ENCODE results near the gene LRRC47. TPM values are rescaled to one million over a fixed set of nuclear protein-coding genes. Genes with fewer than 3 reads are reported as not detected.
A peak's percentile ranks its signal among the peaks of the same experiment; 100 is the strongest.

The LRRC47 gene
- total RNA-seq (2021; fragmentation: NEBNext Ultra II Directional; extraction: Animal tissue kit (Norgen Biotek cat#: 25700)) (82.4 and 82.5 TPM in 2 replicates), polyA plus RNA-seq (2011; rRNA removed) (38.3 and 47.1 TPM in 2 replicates), polyA minus RNA-seq (2011; rRNA and poly(A)+ RNA removed) (15.4 and 15.8 TPM in 2 replicates)
- 43.1 TPM for polyA plus RNA-seq (2011; cell fraction: cytosol; rRNA removed)
- 36.4 TPM for polyA plus RNA-seq (2011; cell fraction: nucleus; rRNA removed)
- polyA plus RNA-seq (2012, experiment 1 of 2): 46.2 to 49.1 TPM (median 47.6 TPM) in 4 replicates
- 29.4 TPM for polyA plus RNA-seq (2012, experiment 2 of 2)
- polyA plus RNA-seq (2013, experiment 1 of 2): 33.3 TPM
- 31.7 TPM for polyA plus RNA-seq (2013, experiment 2 of 2)
- polyA minus RNA-seq (2011; cell fraction: cytosol; rRNA and poly(A)+ RNA removed): 27.0 TPM
- 21.5 TPM for polyA minus RNA-seq (2011; cell fraction: nucleus; rRNA and poly(A)+ RNA removed)
- long read RNA-seq, experiment 1, full-length matches to known transcripts: 5 of 59 reads
- long read RNA-seq, experiment 1, partial matches to known transcripts: 34 of 59 reads
- long read RNA-seq, experiment 1, other reads (novel, unspliced or antisense): 20 of 59 reads
- long read RNA-seq, experiment 2, partial matches to known transcripts: 5 of 10 reads
- long read RNA-seq, experiment 2, other reads (novel, unspliced or antisense): 4 of 10 reads

- H3K23ac ChIP-seq (ENCODE audit: insufficient read length): no peak within 1 kb of the TSS
- peak within 1 kb of the TSS; percentile 47; the same call in 1 of the 2 replicates for H3K27ac ChIP-seq (ENCODE audit: low read depth, low read length)
- H4K5ac ChIP-seq (ENCODE audit: insufficient read length, low read depth, low read length): peak within 1 kb of the TSS; percentile 85
- peak within 1 kb of the TSS; percentile 76 to 96 for H3K4me2 ChIP-seq (ENCODE audit: insufficient read depth in 1 of 2, low read depth in 2 of 2, low read length in 2 of 2)
- peaks cover 6 to 19% (median 12%) of the 10 kb centered on the region in 4 experiments for H3K4me1 ChIP-seq (replicated peaks in 1 of 4; ENCODE audit: control insufficient read depth in 3 of 4, insufficient read depth in 4 of 4, low read length in 3 of 4)
- H3K27me3 ChIP-seq (replicated peaks in 1 of 4; ENCODE audit: control insufficient read depth in 3 of 4, extremely low read depth in 1 of 4, insufficient read depth in 3 of 4, low read length in 3 of 4): no peaks in the 10 kb centered on the region; a peak in 2 of 7 replicates
- H4K20me1 ChIP-seq (replicated peaks in 1 of 2; ENCODE audit: control insufficient read depth in 1 of 2, insufficient read depth in 2 of 2, low read length in 2 of 2): peaks cover 0 to 5% of the 10 kb centered on the region in 2 experiments
- H2AFZ ChIP-seq (ENCODE audit: low read length): peak within 1 kb of the TSS; percentile 74
- H2BK5ac ChIP-seq (ENCODE audit: low read depth, low read length): peak within 1 kb of the TSS; percentile 89
- no peak within 1 kb of the TSS for H3K14ac ChIP-seq (ENCODE audit: insufficient read length)
- peaks cover 8 to 32% of the 10 kb centered on the region in 2 experiments for H3K79me2 ChIP-seq (ENCODE audit: control insufficient read depth in 1 of 2, insufficient read depth in 2 of 2, low read length in 2 of 2)
- FAIRE-seq: no peak
- 4% methylated on average over 56 of the region's 60 CpGs; no CpG with 5 or more reads in 1 of the 2 experiments for WGBS, 2 experiments (ENCODE audit: extremely low coverage in 1 of 2, insufficient coverage in 1 of 2, insufficient read length in 1 of 2, insufficient replicate concordance in 2 of 2, low coverage in 1 of 2, low lambda C conversion rate in 2 of 2, missing lambda C conversion rate in 1 of 2)
- H3K36me3 ChIP-seq (ENCODE audit: control insufficient read depth in 2 of 4, insufficient read depth in 4 of 4, low read length in 3 of 4): no peaks in the 10 kb centered on the region
- DNase-seq (ENCODE audit: low read depth in 1 of 2, low spot score in 2 of 2): peak; percentile 59 to 92
- ChIA-PET POLR2A (ENCODE audit: partially characterized antibody) (interaction anchor here (0.7 to 4.8 kb wide), 8 partner anchors 10 to 1684 kb away, joined by 3 to 29 read pairs (median 5); partner anchors contain the start of gene C1orf174), CTCF (ENCODE audit: partially characterized antibody) (interaction anchor here (0.5 to 5.2 kb wide), 6 partner anchors 11 to 325 kb away, joined by 3 to 40 read pairs (median 4); no protein-coding TSS in a partner anchor)
- H2BK120ac ChIP-seq (replicated peaks; ENCODE audit: low read depth, low read length): peak within 1 kb of the TSS; percentile 89
- H3K9me3 ChIP-seq (ENCODE audit: insufficient read depth in 2 of 2, low read depth in 1 of 2, low read length in 1 of 2): no peaks in the 10 kb centered on the region; a peak in 1 of 4 replicates
- peak within 1 kb of the TSS; percentile 85; the same call in 1 of the 2 replicates for H2BK12ac ChIP-seq (ENCODE audit: low read depth, low read length)
- H2BK20ac ChIP-seq (ENCODE audit: low read length): no peak within 1 kb of the TSS
- peak within 1 kb of the TSS; percentile 84; the same call in 1 of the 2 replicates for H2BK15ac ChIP-seq (ENCODE audit: low read length)
- H3K79me1 ChIP-seq (ENCODE audit: low read depth, low read length): peaks cover 7% of the 10 kb centered on the region
- H3K4me3 ChIP-seq (ENCODE audit: extremely low read depth in 1 of 4, insufficient read depth in 2 of 4, low read depth in 3 of 4, low read length in 4 of 4): peak within 1 kb of the TSS; percentile 67 to 85 (median 78)
- peak within 1 kb of the TSS; percentile 66 to 91 (median 78) for H3K9ac ChIP-seq (replicated peaks in 1 of 4; ENCODE audit: extremely low read depth in 1 of 4, low read depth in 3 of 4, low read length in 3 of 4)
- peak within 1 kb of the TSS; percentile 88; the same call in 1 of the 2 replicates for H4K8ac ChIP-seq (ENCODE audit: extremely low read depth, insufficient read depth, low read length)
- H4K91ac ChIP-seq (replicated peaks; ENCODE audit: insufficient read length, low read length): peak within 1 kb of the TSS; percentile 95
- H3K23me2 ChIP-seq (ENCODE audit: low read depth, low read length): peaks cover 15% of the 10 kb centered on the region; the same call in 1 of the 2 replicates
- peak within 1 kb of the TSS; percentile 88 for H3K18ac ChIP-seq (ENCODE audit: extremely low read depth, low read length)
- peak within 1 kb of the TSS; percentile 75 for H3K56ac ChIP-seq (replicated peaks; ENCODE audit: insufficient read length, low read depth, low read length)
- no peak within 1 kb of the TSS for H3K4ac ChIP-seq (replicated peaks; ENCODE audit: insufficient read length, low read depth, low read length)
- H2AK5ac ChIP-seq (ENCODE audit: low read depth, low read length): peak within 1 kb of the TSS; percentile 30; the same call in 1 of the 2 replicates
- TF ChIP-seq SIN3A (conservative IDR thresholded peaks at IDR 0.05 in 1 of 2, IDR thresholded peaks at IDR 0.05 in 1 of 2; ENCODE audit: low read depth in 1 of 2, low read length in 2 of 2) (peak in 1 of 2 experiments; percentile 78; a peak in 2 of 4 replicates), EGR1 (IDR thresholded peaks at IDR 0.05; ENCODE audit: borderline replicate concordance, low read depth, low read length) (peak; percentile 95), PHF8 (conservative IDR thresholded peaks at IDR 0.05; ENCODE audit: low read depth, low read length) (peak; percentile 79), SP2 (IDR thresholded peaks at IDR 0.05; ENCODE audit: low read length) (peak; percentile 97), KDM5A (IDR thresholded peaks at IDR 0.05; ENCODE audit: low read length) (0 out of 2 replicates have a peak, but pooled peaks have one; percentile 15), TAF1 (IDR thresholded peaks at IDR 0.05; ENCODE audit: low read depth, low read length) (peak; percentile 79), TAF7 (optimal IDR thresholded peaks at IDR 0.05; ENCODE audit: borderline replicate concordance, low read depth, low read length) (peak; percentile 72)
Observed at GRCh38 chr1:3796215-3797061, at the start of gene LRRC47. Gene LRRC47, minus strand, starts transcription at chr1:3796498. Its CDS starts 22 bp downstream, at chr1:3796476.

All from H1 (cell line).